Measurements from ENCODE around the gene BUB3.

BUB3 gene

GRCh38 chr10:123134343-123134914 is 19.8 kb upstream of the BUB3 start:
- H3K27ac ChIP-seq (ENCODE audit: low read depth in 2 of 2, low read length in 2 of 2): no peak overlapping the region
- no peak overlapping the region for H3K9ac ChIP-seq (ENCODE audit: low read depth in 1 of 2, low read length in 2 of 2)
- H3K36me3 ChIP-seq (ENCODE audit: control insufficient read depth in 2 of 2, insufficient read depth in 2 of 2, low read length in 2 of 2): no peaks in the 10 kb centered on the region
- peaks cover 64 to 83% of the 10 kb centered on the region in 2 donors for H3K27me3 ChIP-seq (ENCODE audit: control insufficient read depth in 2 of 2, insufficient read depth in 2 of 2, low read length in 2 of 2)
- H3K9me3 ChIP-seq (ENCODE audit: control insufficient read depth in 2 of 2, low read length in 2 of 2): no peaks in the 10 kb centered on the region
- peak overlapping the region in 1 of 2 donors; percentile 20 for H3K4me3 ChIP-seq (ENCODE audit: low read length in 2 of 2)
- H3K4me1 ChIP-seq (ENCODE audit: control insufficient read depth in 2 of 2, insufficient read depth in 2 of 2, low read length in 2 of 2): peaks cover 0 to 9% of the 10 kb centered on the region in 2 donors

DNA sequence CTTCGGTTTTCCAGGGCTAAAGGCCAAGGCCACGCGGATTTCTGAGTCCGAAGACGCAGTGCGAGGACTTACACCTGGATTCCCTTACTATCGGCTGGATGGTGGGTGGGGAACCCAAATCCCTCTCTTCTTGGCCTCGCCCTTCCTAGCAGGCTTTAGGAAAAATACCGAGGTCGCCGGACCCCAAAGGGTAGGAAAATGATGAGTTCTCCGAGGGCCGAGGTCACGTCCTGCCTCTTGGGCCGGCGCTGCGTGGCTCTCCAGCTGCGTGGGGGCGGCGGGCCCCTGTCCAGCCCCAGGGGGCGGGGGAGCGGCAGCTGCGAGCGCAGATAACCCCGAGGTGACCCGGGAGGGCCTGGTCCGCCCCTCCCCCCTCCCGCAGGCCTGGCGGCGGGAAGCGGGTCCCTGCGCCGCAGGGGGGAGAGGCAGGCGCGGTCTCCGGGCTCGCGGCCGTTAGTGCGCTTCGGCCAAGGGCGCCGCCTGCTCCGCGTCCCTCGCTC is 19.2 kb upstream of the BUB3 start:
- peaks cover 69 to 83% of the 10 kb centered on the region in 2 donors for H3K27me3 ChIP-seq (ENCODE audit: control insufficient read depth in 2 of 2, insufficient read depth in 2 of 2, low read length in 2 of 2)
- H3K9ac ChIP-seq (ENCODE audit: low read depth in 1 of 2, low read length in 2 of 2): no peak overlapping the region
- no peaks in the 10 kb centered on the region for H3K36me3 ChIP-seq (ENCODE audit: control insufficient read depth in 2 of 2, insufficient read depth in 2 of 2, low read length in 2 of 2)
- H3K27ac ChIP-seq (ENCODE audit: low read depth in 2 of 2, low read length in 2 of 2): no peak overlapping the region
- H3K9me3 ChIP-seq (ENCODE audit: control insufficient read depth in 2 of 2, low read length in 2 of 2): no peaks in the 10 kb centered on the region
- no peak overlapping the region for H3K4me3 ChIP-seq (ENCODE audit: low read length in 2 of 2)
- peaks cover 0 to 9% of the 10 kb centered on the region in 2 donors for H3K4me1 ChIP-seq (ENCODE audit: control insufficient read depth in 2 of 2, insufficient read depth in 2 of 2, low read length in 2 of 2)

DNA sequence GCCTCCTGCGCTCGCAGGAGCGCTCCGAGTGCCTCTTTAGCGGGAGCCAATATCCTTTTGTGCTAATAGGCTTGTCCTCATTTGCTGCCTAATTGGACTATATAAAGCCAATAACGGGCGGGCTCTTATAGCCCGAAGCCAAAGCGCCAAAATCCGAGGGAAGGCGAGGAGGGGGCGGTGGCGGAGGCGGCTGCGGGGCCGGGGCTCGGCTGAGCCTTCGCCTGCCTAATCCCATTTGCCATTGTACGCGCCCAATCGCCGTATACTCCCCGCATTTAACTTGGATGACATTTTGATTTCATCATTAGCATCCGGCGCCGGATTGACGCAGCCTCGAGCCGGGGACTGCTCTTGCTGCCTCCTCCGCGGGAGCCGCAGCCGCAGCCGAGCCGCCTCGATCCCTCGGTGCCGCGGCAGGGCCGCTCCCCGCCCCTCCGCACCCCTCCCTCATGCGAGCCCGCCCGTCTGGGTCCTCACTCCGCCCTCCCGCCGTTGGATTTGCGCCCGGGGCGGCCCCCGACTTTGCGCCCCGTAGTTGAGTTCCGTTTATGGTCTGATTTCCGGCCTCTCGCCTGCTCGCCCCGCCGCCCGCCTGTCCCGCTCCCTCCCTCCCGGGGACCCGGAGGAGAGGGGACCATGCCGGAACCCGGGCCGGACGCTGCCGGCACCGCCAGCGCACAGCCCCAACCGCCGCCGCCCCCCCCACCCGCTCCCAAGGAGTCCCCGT is 18.6 kb upstream of the BUB3 start, which contains the start of gene HMX3:
HMX3 (plus strand) TSS at position 556 of the 727 bp plus-strand sequence; CDS start at position 637, 81 bp downstream.
- no peak within 1 kb of the TSS for H3K4me3 ChIP-seq (ENCODE audit: low read length in 2 of 2)
- peaks cover 76 to 84% of the 10 kb centered on the region in 2 donors for H3K27me3 ChIP-seq (ENCODE audit: control insufficient read depth in 2 of 2, insufficient read depth in 2 of 2, low read length in 2 of 2)
- no peaks in the 10 kb centered on the region for H3K9me3 ChIP-seq (ENCODE audit: control insufficient read depth in 2 of 2, low read length in 2 of 2)
- H3K4me1 ChIP-seq (ENCODE audit: control insufficient read depth in 2 of 2, insufficient read depth in 2 of 2, low read length in 2 of 2): peaks cover 0 to 9% of the 10 kb centered on the region in 2 donors
- no peak within 1 kb of the TSS for H3K27ac ChIP-seq (ENCODE audit: low read depth in 2 of 2, low read length in 2 of 2)
- no peaks in the 10 kb centered on the region for H3K36me3 ChIP-seq (ENCODE audit: control insufficient read depth in 2 of 2, insufficient read depth in 2 of 2, low read length in 2 of 2)
- no peak within 1 kb of the TSS for H3K9ac ChIP-seq (ENCODE audit: low read depth in 1 of 2, low read length in 2 of 2)

DNA sequence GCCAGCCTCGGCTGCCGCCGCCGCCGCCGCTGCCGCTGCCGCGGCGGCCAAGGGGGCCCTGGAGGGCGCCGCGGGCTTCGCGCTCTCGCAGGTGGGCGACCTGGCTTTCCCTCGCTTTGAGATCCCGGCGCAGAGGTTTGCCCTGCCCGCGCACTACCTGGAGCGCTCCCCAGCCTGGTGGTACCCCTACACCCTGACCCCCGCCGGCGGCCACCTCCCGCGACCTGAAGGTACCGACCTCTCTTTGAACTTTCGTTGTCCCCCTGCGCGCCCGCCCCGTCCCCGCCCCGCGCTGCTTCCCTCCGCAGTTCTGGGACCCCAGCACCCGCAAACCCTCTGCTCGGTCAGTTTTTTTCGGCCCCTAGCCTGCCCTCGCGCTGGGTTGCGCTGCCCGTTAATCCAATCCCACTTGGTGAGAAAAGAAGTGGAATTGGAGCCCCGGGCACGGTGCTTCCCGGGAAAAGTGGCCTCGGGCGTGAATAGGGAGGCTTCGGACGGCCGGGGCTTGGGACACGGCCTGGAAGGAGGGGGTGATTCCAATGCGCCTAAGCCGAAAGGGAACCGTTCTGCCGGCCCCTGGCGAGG is 17.9 kb upstream of the BUB3 start:
- no peak overlapping the region for H3K9ac ChIP-seq (ENCODE audit: low read depth in 1 of 2, low read length in 2 of 2)
- H3K27ac ChIP-seq (ENCODE audit: low read depth in 2 of 2, low read length in 2 of 2): no peak overlapping the region
- no peaks in the 10 kb centered on the region for H3K36me3 ChIP-seq (ENCODE audit: control insufficient read depth in 2 of 2, insufficient read depth in 2 of 2, low read length in 2 of 2)
- H3K9me3 ChIP-seq (ENCODE audit: control insufficient read depth in 2 of 2, low read length in 2 of 2): no peaks in the 10 kb centered on the region
- no peak overlapping the region for H3K4me3 ChIP-seq (ENCODE audit: low read length in 2 of 2)
- H3K4me1 ChIP-seq (ENCODE audit: control insufficient read depth in 2 of 2, insufficient read depth in 2 of 2, low read length in 2 of 2): peaks cover 0 to 9% of the 10 kb centered on the region in 2 donors
- peaks cover 79 to 84% of the 10 kb centered on the region in 2 donors for H3K27me3 ChIP-seq (ENCODE audit: control insufficient read depth in 2 of 2, insufficient read depth in 2 of 2, low read length in 2 of 2)

DNA sequence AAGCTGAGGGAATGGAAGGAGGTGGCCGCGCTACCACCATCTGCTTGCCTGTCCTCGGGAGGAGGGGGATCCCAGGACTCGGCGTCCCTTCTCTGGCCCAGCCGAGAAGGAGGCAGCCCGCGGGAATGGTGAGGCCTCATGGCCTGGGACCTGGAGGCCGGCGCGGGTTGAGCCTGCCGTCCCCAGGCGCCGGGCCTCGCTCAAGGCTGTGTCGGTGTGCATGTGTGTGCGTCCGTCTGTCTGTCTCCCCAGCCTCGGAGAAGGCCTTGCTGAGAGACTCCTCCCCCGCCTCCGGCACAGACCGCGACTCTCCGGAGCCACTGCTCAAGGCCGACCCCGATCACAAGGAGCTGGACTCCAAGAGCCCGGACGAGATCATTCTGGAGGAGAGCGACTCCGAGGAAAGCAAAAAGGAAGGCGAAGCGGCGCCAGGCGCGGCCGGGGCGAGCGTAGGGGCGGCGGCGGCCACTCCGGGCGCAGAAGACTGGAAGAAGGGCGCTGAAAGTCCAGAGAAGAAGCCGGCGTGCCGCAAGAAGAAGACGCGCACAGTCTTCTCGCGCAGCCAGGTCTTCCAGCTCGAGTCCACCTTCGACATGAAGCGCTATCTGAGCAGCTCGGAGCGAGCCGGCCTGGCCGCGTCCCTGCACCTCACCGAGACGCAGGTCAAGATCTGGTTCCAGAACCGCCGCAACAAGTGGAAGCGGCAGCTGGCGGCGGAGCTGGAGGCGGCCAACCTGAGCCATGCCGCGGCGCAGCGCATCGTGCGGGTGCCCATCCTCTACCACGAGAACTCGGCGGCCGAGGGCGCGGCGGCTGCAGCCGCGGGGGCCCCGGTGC is 17.2 kb upstream of the BUB3 start:
- H3K4me1 ChIP-seq (ENCODE audit: control insufficient read depth in 2 of 2, insufficient read depth in 2 of 2, low read length in 2 of 2): peaks cover 0 to 9% of the 10 kb centered on the region in 2 donors

GRCh38 chr10:123139165-123139520 is 15.1 kb upstream of the BUB3 start:
- Histone ChIP-seq H3K9me3 (ENCODE audit: control insufficient read depth in 2 of 2, low read length in 2 of 2) (no peaks in the 10 kb centered on the region), H3K9ac (ENCODE audit: low read depth in 1 of 2, low read length in 2 of 2) (peak overlapping the region in 1 of 2 donors; percentile 34), H3K4me1 (ENCODE audit: control insufficient read depth in 2 of 2, insufficient read depth in 2 of 2, low read length in 2 of 2) (peaks cover 0 to 9% of the 10 kb centered on the region in 2 donors), H3K36me3 (ENCODE audit: control insufficient read depth in 2 of 2, insufficient read depth in 2 of 2, low read length in 2 of 2) (no peaks in the 10 kb centered on the region), H3K4me3 (ENCODE audit: low read length in 2 of 2) (no peak overlapping the region), H3K27ac (ENCODE audit: low read depth in 2 of 2, low read length in 2 of 2) (no peak overlapping the region), H3K27me3 (ENCODE audit: control insufficient read depth in 2 of 2, insufficient read depth in 2 of 2, low read length in 2 of 2) (peaks cover 77 to 80% of the 10 kb centered on the region in 2 donors)

More for the DNA sequence above, 17.2 kb upstream of the BUB3 start:
- no peaks in the 10 kb centered on the region for H3K9me3 ChIP-seq (ENCODE audit: control insufficient read depth in 2 of 2, low read length in 2 of 2)
- H3K4me3 ChIP-seq (ENCODE audit: low read length in 2 of 2): no peak overlapping the region
- H3K9ac ChIP-seq (ENCODE audit: low read depth in 1 of 2, low read length in 2 of 2): no peak overlapping the region
- no peaks in the 10 kb centered on the region for H3K36me3 ChIP-seq (ENCODE audit: control insufficient read depth in 2 of 2, insufficient read depth in 2 of 2, low read length in 2 of 2)
- H3K27ac ChIP-seq (ENCODE audit: low read depth in 2 of 2, low read length in 2 of 2): no peak overlapping the region
- H3K27me3 ChIP-seq (ENCODE audit: control insufficient read depth in 2 of 2, insufficient read depth in 2 of 2, low read length in 2 of 2): peaks cover 78 to 84% of the 10 kb centered on the region in 2 donors

- no peak overlapping the region for H3K4me3 ChIP-seq (ENCODE audit: low read length in 2 of 2)
- H3K27ac ChIP-seq (ENCODE audit: low read depth in 2 of 2, low read length in 2 of 2): no peak overlapping the region
- H3K4me1 ChIP-seq (ENCODE audit: control insufficient read depth in 2 of 2, insufficient read depth in 2 of 2, low read length in 2 of 2): peaks cover 0 to 9% of the 10 kb centered on the region in 2 donors
Observed at GRCh38 chr10:123139521-123140163, 14.6 kb upstream of the BUB3 start.

DNA sequence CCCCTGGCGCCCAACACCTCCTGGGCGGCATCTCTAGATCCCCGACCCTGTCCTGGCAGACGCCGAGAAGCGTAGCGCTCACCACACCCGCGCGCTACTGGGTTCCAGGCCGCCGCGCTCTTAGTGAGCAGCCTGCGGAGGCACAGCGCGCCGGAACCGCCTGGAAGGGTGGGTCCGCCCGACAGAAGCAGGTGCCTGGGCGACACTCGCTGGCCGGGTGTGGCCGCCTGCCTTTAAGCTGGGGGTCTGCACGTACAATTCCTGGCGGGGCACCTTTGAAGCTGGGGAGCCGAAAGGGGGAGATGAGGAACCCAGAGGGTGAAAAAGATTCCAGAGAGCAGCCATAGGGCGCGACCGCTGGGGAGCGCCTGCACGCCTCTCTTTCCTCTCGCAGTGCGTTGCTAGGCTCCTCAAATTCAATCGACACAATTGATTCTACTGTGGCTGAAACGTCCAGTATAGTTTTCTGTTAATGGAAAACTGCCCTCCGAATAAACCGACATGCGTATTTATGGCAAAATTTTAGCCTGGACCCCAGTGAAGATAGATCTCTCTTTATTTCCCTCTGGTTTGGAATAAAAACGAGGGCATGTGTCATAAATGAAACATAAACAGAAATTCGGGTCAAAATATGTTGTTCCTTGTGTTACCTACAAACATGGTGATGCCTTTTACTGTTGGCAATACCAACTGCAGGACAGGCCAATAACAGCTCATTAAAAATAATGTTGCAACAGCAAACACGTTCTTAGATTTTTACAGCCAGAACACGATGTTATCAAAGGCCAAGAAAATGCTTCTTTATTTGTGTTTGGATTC is 13.8 kb upstream of the BUB3 start:
- no peaks in the 10 kb centered on the region for H3K9me3 ChIP-seq (ENCODE audit: control insufficient read depth in 2 of 2, low read length in 2 of 2)
- H3K4me3 ChIP-seq (ENCODE audit: low read length in 2 of 2): no peak overlapping the region
- no peak overlapping the region for H3K27ac ChIP-seq (ENCODE audit: low read depth in 2 of 2, low read length in 2 of 2)
- no peaks in the 10 kb centered on the region for H3K36me3 ChIP-seq (ENCODE audit: control insufficient read depth in 2 of 2, insufficient read depth in 2 of 2, low read length in 2 of 2)
- peaks cover 80 to 81% of the 10 kb centered on the region in 2 donors for H3K27me3 ChIP-seq (ENCODE audit: control insufficient read depth in 2 of 2, insufficient read depth in 2 of 2, low read length in 2 of 2)
- peaks cover 0 to 6% of the 10 kb centered on the region in 2 donors for H3K4me1 ChIP-seq (ENCODE audit: control insufficient read depth in 2 of 2, insufficient read depth in 2 of 2, low read length in 2 of 2)
- no peak overlapping the region for H3K9ac ChIP-seq (ENCODE audit: low read depth in 1 of 2, low read length in 2 of 2)

More at GRCh38 chr10:123139521-123140163, 14.6 kb upstream of the BUB3 start:
- Histone ChIP-seq H3K27me3 (ENCODE audit: control insufficient read depth in 2 of 2, insufficient read depth in 2 of 2, low read length in 2 of 2) (peaks cover 77 to 80% of the 10 kb centered on the region in 2 donors), H3K9me3 (ENCODE audit: control insufficient read depth in 2 of 2, low read length in 2 of 2) (no peaks in the 10 kb centered on the region), H3K36me3 (ENCODE audit: control insufficient read depth in 2 of 2, insufficient read depth in 2 of 2, low read length in 2 of 2) (no peaks in the 10 kb centered on the region), H3K9ac (ENCODE audit: low read depth in 1 of 2, low read length in 2 of 2) (peak overlapping the region in 1 of 2 donors; percentile 34)

DNA sequence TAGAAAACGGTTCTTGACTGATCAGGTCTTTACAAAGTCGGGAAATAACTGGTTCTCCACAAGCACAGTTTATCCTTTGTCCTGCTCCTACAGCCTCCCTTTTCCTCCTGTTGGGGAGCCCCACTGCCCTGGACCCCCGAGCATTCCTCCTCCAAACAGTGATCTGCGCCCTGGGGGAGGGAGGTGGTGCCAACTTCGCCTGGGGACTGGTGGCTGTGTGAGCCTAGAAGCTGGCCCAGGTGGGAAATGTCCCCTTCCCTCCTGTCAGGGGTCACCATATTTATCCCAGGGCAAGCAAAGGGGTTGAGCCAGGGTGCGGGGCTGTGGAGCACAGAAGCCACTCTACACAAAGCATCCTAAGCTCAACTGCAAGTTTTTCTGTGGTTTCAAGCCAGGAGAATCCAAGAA is 13.2 kb upstream of the BUB3 start:
- Histone ChIP-seq H3K9me3 (ENCODE audit: control insufficient read depth in 2 of 2, low read length in 2 of 2) (no peaks in the 10 kb centered on the region), H3K27me3 (ENCODE audit: control insufficient read depth in 2 of 2, insufficient read depth in 2 of 2, low read length in 2 of 2) (peaks cover 85 to 86% of the 10 kb centered on the region in 2 donors), H3K36me3 (ENCODE audit: control insufficient read depth in 2 of 2, insufficient read depth in 2 of 2, low read length in 2 of 2) (no peaks in the 10 kb centered on the region), H3K9ac (ENCODE audit: low read depth in 1 of 2, low read length in 2 of 2) (no peak overlapping the region), H3K27ac (ENCODE audit: low read depth in 2 of 2, low read length in 2 of 2) (no peak overlapping the region), H3K4me3 (ENCODE audit: low read length in 2 of 2) (no peak overlapping the region), H3K4me1 (ENCODE audit: control insufficient read depth in 2 of 2, insufficient read depth in 2 of 2, low read length in 2 of 2) (peaks cover 0 to 5% of the 10 kb centered on the region in 2 donors)
